DND-41 (cell line): ENCODE data around the gene GADD45A.
A peak's percentile ranks its signal among the peaks of the same experiment; 100 is the strongest.

Experiments
- ATAC-seq: fragments of 200-7000 bp; cut with Tn5 transposase; 3 replicates; pipeline ENCODE4 v1.9.1; 2021; ENCODE audit warnings: low read depth; ENCODE audit not compliant: insufficient read depth
- DNase-seq: peaks from one replicate; pipeline ENCODE4 v3.0.0-alpha.2; 2020
- H2AFZ ChIP-seq: 2 replicates; pipeline ENCODE4 v1.6.0; 2012; ENCODE audit warnings: low read depth, low read length
- H3K27ac ChIP-seq: 2 replicates; pipeline ENCODE4 v1.5.1; 2012; ENCODE audit warnings: low read length, inconsistent platforms
- H3K27me3 ChIP-seq: fragments of 200-600 bp; sonication (generic); 2 replicates; pipeline ENCODE4 v1.6.0; 2012; ENCODE audit warnings: low read length, mild to moderate bottlenecking, inconsistent platforms; ENCODE audit not compliant: insufficient read depth, poor library complexity
- H3K36me3 ChIP-seq: 2 replicates; pipeline ENCODE4 v1.5.1; 2012; ENCODE audit warnings: low read length, inconsistent platforms; ENCODE audit not compliant: insufficient read depth
- H3K4me1 ChIP-seq: 2 replicates; pipeline ENCODE4 v1.5.1; 2012; ENCODE audit warnings: mild to moderate bottlenecking, low read length; ENCODE audit not compliant: insufficient read depth
- H3K4me2 ChIP-seq: 2 replicates; pipeline ENCODE4 v1.6.0; 2012; ENCODE audit warnings: mild to moderate bottlenecking, moderate library complexity, low read length, inconsistent platforms; ENCODE audit not compliant: insufficient read depth
- H3K4me3 ChIP-seq, 2 experiments: fragments of 200-600 bp in 1 of 2; shearing (Covaris generic) in 1 of 2; 2 replicates each; pipeline ENCODE4 v1.5.1; 2012 to 2016; ENCODE audit warnings: inconsistent platforms in 2 of 2, low read length in 2 of 2, mild to moderate bottlenecking in 2 of 2, low read depth in 1 of 2, moderate library complexity in 1 of 2
- H3K79me2 ChIP-seq: 2 replicates; pipeline ENCODE4 v1.6.0; 2012; ENCODE audit warnings: low read length, inconsistent platforms; ENCODE audit not compliant: insufficient read depth
- H3K9ac ChIP-seq: 2 replicates; pipeline ENCODE4 v1.6.0; 2012; ENCODE audit warnings: low read depth, mild to moderate bottlenecking, inconsistent platforms, low read length, moderate library complexity
- H3K9me3 ChIP-seq: 2 replicates; pipeline ENCODE4 v1.5.1; 2012; ENCODE audit warnings: low read length, moderate library complexity, mild to moderate bottlenecking, inconsistent platforms; ENCODE audit not compliant: insufficient read depth, severe bottlenecking
- H4K20me1 ChIP-seq: 2 replicates; pipeline ENCODE4 v1.6.0; 2012; ENCODE audit warnings: low read length; ENCODE audit not compliant: insufficient read depth
- EZH2 ChIP-seq: IDR thresholded peaks from 3 replicates; pipeline ENCODE4 v1.6.1; 2012; ENCODE audit warnings: borderline replicate concordance, low read depth, mild to moderate bottlenecking, moderate library complexity, low read length, inconsistent platforms; ENCODE audit not compliant: severe bottlenecking
- TF ChIP-seq, protein P1 (sequence below): IDR thresholded peaks from 2 replicates; pipeline ENCODE4 v1.5.1; 2012; ENCODE audit warnings: borderline replicate concordance, low read length, moderate library complexity, mild to moderate bottlenecking; ENCODE audit not compliant: poor library complexity, severe bottlenecking; ENCODE audit errors: extremely low read depth

GADD45A gene

DNA sequence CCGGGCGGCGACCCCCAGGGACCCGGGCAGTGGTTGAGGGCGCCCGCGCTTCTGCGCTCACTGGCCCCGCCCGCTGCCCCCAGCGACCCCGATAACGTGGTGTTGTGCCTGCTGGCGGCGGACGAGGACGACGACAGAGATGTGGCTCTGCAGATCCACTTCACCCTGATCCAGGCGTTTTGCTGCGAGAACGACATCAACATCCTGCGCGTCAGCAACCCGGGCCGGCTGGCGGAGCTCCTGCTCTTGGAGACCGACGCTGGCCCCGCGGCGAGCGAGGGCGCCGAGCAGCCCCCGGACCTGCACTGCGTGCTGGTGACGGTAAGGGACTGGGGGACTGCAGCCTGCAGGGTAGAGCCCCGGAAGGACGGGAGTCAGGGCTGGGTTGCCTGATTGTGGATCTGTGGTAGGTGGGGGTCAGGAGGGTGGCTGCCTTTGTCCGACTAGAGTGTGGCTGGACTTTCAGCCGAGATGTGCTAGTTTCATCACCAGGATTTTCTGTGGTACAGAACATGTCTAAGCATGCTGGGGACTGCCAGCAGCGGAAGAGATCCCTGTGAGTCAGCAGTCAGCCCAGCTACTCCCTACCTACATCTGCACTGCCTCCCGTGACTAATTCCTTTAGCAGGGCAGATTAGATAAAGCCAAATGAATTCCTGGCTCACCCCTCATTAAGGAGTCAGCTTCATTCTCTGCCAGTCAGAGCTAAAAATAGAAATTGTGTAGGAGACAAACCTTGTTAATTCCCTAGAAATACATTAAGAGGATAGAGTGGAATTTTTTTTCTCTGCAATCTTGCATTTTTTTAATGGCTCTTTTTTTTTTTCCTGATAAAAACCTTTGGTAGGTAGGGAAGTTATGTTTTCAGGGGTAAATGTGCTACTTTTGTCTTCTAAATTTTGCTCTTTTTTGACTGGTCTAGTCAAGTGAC lies 1.5 kb downstream of the GADD45A start:
- TF ChIP-seq, protein P1, sequence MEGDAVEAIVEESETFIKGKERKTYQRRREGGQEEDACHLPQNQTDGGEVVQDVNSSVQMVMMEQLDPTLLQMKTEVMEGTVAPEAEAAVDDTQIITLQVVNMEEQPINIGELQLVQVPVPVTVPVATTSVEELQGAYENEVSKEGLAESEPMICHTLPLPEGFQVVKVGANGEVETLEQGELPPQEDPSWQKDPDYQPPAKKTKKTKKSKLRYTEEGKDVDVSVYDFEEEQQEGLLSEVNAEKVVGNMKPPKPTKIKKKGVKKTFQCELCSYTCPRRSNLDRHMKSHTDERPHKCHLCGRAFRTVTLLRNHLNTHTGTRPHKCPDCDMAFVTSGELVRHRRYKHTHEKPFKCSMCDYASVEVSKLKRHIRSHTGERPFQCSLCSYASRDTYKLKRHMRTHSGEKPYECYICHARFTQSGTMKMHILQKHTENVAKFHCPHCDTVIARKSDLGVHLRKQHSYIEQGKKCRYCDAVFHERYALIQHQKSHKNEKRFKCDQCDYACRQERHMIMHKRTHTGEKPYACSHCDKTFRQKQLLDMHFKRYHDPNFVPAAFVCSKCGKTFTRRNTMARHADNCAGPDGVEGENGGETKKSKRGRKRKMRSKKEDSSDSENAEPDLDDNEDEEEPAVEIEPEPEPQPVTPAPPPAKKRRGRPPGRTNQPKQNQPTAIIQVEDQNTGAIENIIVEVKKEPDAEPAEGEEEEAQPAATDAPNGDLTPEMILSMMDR, result peak; percentile 36
- TF ChIP-seq EZH2, result no peak
- peak overlapping the region; percentile 88 for H3K27ac ChIP-seq
- H3K9ac ChIP-seq, result peak overlapping the region; percentile 93
- H3K36me3 ChIP-seq, result peaks cover 45% of the 10 kb centered on the region
- peak; percentile 76 for DNase-seq
- H2AFZ ChIP-seq, result peak overlapping the region; percentile 60
- H3K4me2 ChIP-seq, result peak overlapping the region; percentile 70
- H3K27me3 ChIP-seq, result no peaks in the 10 kb centered on the region
- peak; percentile 44 for ATAC-seq
- H3K4me1 ChIP-seq, result peaks cover 25% of the 10 kb centered on the region
- peaks cover 29% of the 10 kb centered on the region for H4K20me1 ChIP-seq
- H3K9me3 ChIP-seq, result no peaks in the 10 kb centered on the region
- H3K4me3 ChIP-seq, result peak overlapping the region; percentile 95 to 99; a peak in 3 of 4 replicates
- peaks cover 27% of the 10 kb centered on the region for H3K79me2 ChIP-seq

DNA sequence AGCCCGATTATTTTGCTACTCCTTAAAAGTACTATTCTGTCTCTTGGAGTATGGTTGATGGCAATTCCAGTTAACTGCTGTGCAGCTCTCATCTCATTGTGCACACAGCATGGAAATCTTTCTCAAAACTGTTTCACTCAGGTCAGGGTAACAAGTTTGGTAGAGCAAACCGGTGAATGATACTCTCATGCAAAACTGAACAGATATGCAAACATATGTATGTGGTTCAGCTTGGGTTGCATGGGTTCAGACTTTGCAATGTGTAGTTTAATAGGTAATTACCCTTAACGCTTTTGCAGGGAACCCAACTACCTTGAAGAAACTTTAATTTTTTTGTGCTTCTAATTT lies 2.2 kb downstream of the GADD45A start:
- H3K79me2 ChIP-seq, result peaks cover 27% of the 10 kb centered on the region
- H3K27me3 ChIP-seq, result no peaks in the 10 kb centered on the region
- TF ChIP-seq, protein P1, result no peak
- TF ChIP-seq EZH2, result no peak
- ATAC-seq (no peak), DNase-seq (no peak)
- peak overlapping the region; percentile 70 for H3K4me2 ChIP-seq
- peaks cover 45% of the 10 kb centered on the region for H3K36me3 ChIP-seq
- H4K20me1 ChIP-seq, result peaks cover 29% of the 10 kb centered on the region
- no peak overlapping the region for H2AFZ ChIP-seq
- peaks cover 25% of the 10 kb centered on the region for H3K4me1 ChIP-seq
- peak overlapping the region; percentile 95 to 99; a peak in 3 of 4 replicates for H3K4me3 ChIP-seq
- H3K27ac ChIP-seq, result peak overlapping the region; percentile 88
- no peaks in the 10 kb centered on the region for H3K9me3 ChIP-seq
- peak overlapping the region; percentile 93 for H3K9ac ChIP-seq

DNA sequence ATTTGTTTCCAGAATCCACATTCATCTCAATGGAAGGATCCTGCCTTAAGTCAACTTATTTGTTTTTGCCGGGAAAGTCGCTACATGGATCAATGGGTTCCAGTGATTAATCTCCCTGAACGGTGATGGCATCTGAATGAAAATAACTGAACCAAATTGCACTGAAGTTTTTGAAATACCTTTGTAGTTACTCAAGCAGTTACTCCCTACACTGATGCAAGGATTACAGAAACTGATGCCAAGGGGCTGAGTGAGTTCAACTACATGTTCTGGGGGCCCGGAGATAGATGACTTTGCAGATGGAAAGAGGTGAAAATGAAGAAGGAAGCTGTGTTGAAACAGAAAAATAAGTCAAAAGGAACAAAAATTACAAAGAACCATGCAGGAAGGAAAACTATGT lies 2.6 kb downstream of the GADD45A start:
- H3K4me1 ChIP-seq, result peaks cover 25% of the 10 kb centered on the region
- no peaks in the 10 kb centered on the region for H3K9me3 ChIP-seq
- peak overlapping the region; percentile 70 for H3K4me2 ChIP-seq
- H3K79me2 ChIP-seq, result peaks cover 27% of the 10 kb centered on the region
- TF ChIP-seq EZH2, result no peak
- TF ChIP-seq, protein P1, result no peak
- ATAC-seq (no peak), DNase-seq (no peak)
- H3K9ac ChIP-seq, result no peak overlapping the region
- no peak overlapping the region for H2AFZ ChIP-seq
- no peak overlapping the region for H3K4me3 ChIP-seq
- peaks cover 45% of the 10 kb centered on the region for H3K36me3 ChIP-seq
- peaks cover 29% of the 10 kb centered on the region for H4K20me1 ChIP-seq
- H3K27ac ChIP-seq, result no peak overlapping the region
- no peaks in the 10 kb centered on the region for H3K27me3 ChIP-seq
